HG02588 (cell line): ENCODE results near the gene TMEM176B.

Experiments used
- ATAC-seq: cut with Tn5 transposase; IDR thresholded peaks from one replicate; pipeline ENCODE4 v1.9.1; 2021; ENCODE audit warnings: mild to moderate bottlenecking, moderate library complexity; ENCODE audit not compliant: unreplicated experiment

TMEM176B gene

GRCh38 chr7:150754951-150755350 lies 45.2 kb downstream of the TMEM176B start:
- ATAC-seq: no peak

- no peak for ATAC-seq
Measured at GRCh38 chr7:150753826-150754603, 46.1 kb downstream of the TMEM176B start.

GRCh38 chr7:150753239-150753638 lies 46.9 kb downstream of the TMEM176B start:
- ATAC-seq: no peak

GRCh38 chr7:150751702-150752101 lies 48.5 kb downstream of the TMEM176B start:
- no peak for ATAC-seq

GRCh38 chr7:150748376-150748775 lies 51.8 kb downstream of the TMEM176B start:
- ATAC-seq: no peak

GRCh38 chr7:150746921-150747320 lies 53.2 kb downstream of the TMEM176B start:
- ATAC-seq: no peak

GRCh38 chr7:150745876-150746275 lies 54.3 kb downstream of the TMEM176B start:
- ATAC-seq: no peak

- ATAC-seq: no peak
Measured at GRCh38 chr7:150745086-150745485, 55.1 kb downstream of the TMEM176B start.

GRCh38 chr7:150744041-150744656 lies 56.0 kb downstream of the TMEM176B start:
- ATAC-seq: no peak

GRCh38 chr7:150742286-150742968 lies 57.7 kb downstream of the TMEM176B start:
- no peak for ATAC-seq
